ENCODE data around the gene SNX5. TPM values are rescaled to one million over a fixed set of nuclear protein-coding genes. Genes with fewer than 3 reads are reported as not detected.
"Not testable (repeated sequence)": the region's sequence is repeated elsewhere in the genome, so short reads cannot be mapped to it uniquely, and the experiment has no call there.

SNX5 gene
- total and polyA plus RNA-seq, 12 donors: 29.0 to 59.1 (median 47.3) TPM

DNA sequence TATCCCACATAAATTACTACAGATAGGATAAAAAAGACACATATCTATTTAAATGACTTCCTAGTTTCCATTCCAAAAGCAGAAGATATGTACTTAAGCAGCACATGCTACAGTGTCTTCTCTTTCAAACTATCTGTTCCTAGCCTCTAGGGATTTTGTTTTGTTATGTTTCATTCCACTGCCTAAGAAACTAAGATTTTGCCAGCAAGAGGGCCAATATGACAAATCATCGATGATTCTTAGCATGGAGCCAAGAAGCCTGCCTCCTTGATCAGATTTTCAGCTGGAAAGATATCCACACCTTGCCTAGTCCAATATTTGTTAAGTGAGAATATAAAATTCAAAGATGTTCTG is 7.0 kb downstream of the SNX5 start:
- Histone ChIP-seq H3K27ac (peak overlapping the region in 6 of 10 donors; percentile 8 to 97 (median 50)), H3K4me3 (no peak overlapping the region)
- WGBS, 2 donors: 45 to 53% methylated on average over 1 of the region's 1 CpG

DNA sequence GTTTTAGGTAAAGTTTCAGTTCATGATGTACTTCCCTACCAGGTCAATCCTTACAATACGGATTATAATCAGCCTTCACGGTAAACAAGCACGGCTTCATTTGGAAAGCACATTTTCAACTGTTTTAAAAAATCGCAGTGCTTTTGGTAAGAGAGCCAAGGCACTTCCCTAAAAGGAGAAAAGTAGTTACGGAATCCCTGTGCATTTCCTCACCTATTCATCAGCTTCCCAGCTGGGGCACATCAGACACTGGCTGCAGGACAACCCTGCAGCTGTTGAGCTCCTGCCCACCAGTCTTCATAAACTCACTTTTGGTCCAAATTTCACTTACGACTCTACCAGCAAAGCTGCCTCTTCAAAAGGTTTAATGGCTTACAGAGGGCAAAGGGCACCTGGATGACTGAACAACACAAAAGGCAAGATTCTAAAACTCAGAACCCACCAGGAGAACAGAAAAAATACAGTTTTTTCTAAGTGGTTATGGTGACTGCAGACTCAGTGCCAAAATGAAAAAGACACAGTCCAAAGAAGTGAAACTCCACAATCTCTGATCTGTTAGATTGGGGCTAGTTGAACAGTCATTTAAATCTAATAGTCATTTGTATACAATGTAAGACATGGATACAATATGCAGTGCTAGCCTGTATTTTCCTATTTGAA is 7.5 kb downstream of the SNX5 start:
- DNase-seq (peak in 1 of 2 donors; percentile 45), ATAC-seq (peak in 6 of 8 donors; percentile 47 to 68 (median 60))
- intact Hi-C loops (cut with DNase I): loop anchor here in 1 of 10 donors (10.0 kb wide), 1 partner anchor 276 kb away; the partner anchor contains the start of gene RRBP1
- H3K4me3 ChIP-seq: peak overlapping the region in 1 of 10 donors; percentile 5
- TF ChIP-seq, protein P1, sequence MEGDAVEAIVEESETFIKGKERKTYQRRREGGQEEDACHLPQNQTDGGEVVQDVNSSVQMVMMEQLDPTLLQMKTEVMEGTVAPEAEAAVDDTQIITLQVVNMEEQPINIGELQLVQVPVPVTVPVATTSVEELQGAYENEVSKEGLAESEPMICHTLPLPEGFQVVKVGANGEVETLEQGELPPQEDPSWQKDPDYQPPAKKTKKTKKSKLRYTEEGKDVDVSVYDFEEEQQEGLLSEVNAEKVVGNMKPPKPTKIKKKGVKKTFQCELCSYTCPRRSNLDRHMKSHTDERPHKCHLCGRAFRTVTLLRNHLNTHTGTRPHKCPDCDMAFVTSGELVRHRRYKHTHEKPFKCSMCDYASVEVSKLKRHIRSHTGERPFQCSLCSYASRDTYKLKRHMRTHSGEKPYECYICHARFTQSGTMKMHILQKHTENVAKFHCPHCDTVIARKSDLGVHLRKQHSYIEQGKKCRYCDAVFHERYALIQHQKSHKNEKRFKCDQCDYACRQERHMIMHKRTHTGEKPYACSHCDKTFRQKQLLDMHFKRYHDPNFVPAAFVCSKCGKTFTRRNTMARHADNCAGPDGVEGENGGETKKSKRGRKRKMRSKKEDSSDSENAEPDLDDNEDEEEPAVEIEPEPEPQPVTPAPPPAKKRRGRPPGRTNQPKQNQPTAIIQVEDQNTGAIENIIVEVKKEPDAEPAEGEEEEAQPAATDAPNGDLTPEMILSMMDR (IDR thresholded peaks at IDR 0.05): no peak
- H3K36me3 ChIP-seq: peaks cover 0 to 10% (median 0%) of the 10 kb centered on the region in 9 donors
- H3K4me1 ChIP-seq: peaks cover 0 to 98% (median 79%) of the 10 kb centered on the region in 9 donors
- no peaks in the 10 kb centered on the region for H3K9me3 ChIP-seq
- H3K27me3 ChIP-seq: no peaks in the 10 kb centered on the region
- WGBS, 2 donors: 55 to 61% methylated on average over 6 of the region's 6 CpGs
- peak overlapping the region in 7 of 10 donors; percentile 8 to 97 (median 43) for H3K27ac ChIP-seq

More for the DNA sequence above, 7.0 kb downstream of the SNX5 start:
- no peak for DNase-seq
- H3K27me3 ChIP-seq: no peaks in the 10 kb centered on the region
- no peak for ATAC-seq
- intact Hi-C loops (cut with DNase I): loop anchor here in 1 of 10 donors (10.0 kb wide), 1 partner anchor 277 kb away; the partner anchor contains the start of gene RRBP1
- TF ChIP-seq, protein P1 (IDR thresholded peaks at IDR 0.05): no peak
- peaks cover 0 to 98% (median 84%) of the 10 kb centered on the region in 9 donors for H3K4me1 ChIP-seq
- H3K9me3 ChIP-seq: no peaks in the 10 kb centered on the region
- H3K36me3 ChIP-seq: peaks cover 0 to 5% (median 0%) of the 10 kb centered on the region in 9 donors

DNA sequence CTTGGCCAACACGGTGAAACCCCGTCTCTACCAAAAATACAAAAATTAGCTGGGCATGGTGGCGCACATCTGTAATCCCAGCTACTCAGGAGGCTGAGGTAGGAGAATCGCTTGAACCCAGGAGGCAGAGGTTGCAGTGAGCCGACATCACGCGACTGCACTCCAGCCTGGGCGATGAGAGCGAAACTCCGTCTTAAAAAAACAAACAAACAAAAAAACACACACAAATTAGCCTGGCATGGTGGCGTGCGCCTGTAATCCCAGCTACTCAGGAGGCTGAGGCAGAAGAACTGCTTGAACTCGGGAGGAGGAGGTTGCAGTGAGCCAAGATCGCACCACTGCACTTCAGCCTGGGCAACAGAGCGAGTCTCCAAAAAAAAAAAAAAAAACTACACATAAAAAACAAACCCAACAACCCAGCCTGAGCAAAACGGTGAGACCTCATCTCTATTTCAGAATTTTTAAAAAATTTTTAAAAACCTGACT is 8.2 kb downstream of the SNX5 start:
- 92 to 95% methylated on average over 16 of the region's 16 CpGs for WGBS, 2 donors
- H3K27me3 ChIP-seq, H3K9me3 ChIP-seq, DNase-seq, ATAC-seq: not testable (repeated sequence)
- intact Hi-C loops (cut with DNase I): loop anchor here in 1 of 10 donors (10.0 kb wide), 1 partner anchor 276 kb away; the partner anchor contains the start of gene RRBP1
- Histone ChIP-seq H3K4me1 (peaks cover 0 to 98% (median 78%) of the 10 kb centered on the region in 9 donors), H3K4me3 (peak overlapping the region in 1 of 10 donors; percentile 5), H3K27ac (peak overlapping the region in 7 of 10 donors; percentile 24 to 97 (median 43)), H3K36me3 (peaks cover 0 to 16% (median 0%) of the 10 kb centered on the region in 9 donors)

DNA sequence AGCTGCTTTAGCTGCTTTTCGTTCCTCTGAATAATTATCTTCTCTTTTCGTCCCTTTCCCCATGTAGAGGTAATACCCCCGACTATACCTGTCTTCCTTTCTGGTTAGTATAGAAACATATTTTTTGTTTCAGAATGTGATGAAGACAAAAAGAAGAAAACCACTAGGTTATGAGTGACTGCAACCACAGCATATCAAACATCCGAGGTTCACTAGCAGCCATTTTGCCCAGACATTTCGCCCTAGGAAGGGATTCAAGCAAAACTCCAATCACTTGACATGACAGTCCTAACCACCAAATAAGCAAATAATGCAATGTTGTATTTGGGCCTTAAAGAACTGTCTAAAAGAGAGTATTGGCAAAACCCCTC is 9.4 kb downstream of the SNX5 start:
- TF ChIP-seq, protein P1 (IDR thresholded peaks at IDR 0.05): no peak
- Histone ChIP-seq H3K9me3 (no peaks in the 10 kb centered on the region), H3K4me3 (no peak overlapping the region), H3K36me3 (peaks cover 0 to 28% (median 10%) of the 10 kb centered on the region in 9 donors), H3K27ac (peak overlapping the region in 7 of 10 donors; percentile 31 to 97 (median 51)), H3K4me1 (peaks cover 0 to 86% (median 67%) of the 10 kb centered on the region in 9 donors), H3K27me3 (no peaks in the 10 kb centered on the region)
- ATAC-seq (no peak), DNase-seq (no peak)
- intact Hi-C loops (cut with DNase I): no loop called here
- 82 to 84% methylated on average over 5 of the region's 5 CpGs for WGBS, 2 donors
